HEK293 (cell line): Measurements from ENCODE around the gene PSMC5.

Experiments
- CTCF ChIP-seq: fragments of 450-650 bp; formaldehyde crosslinking; IDR thresholded peaks from 2 replicates; pipeline ENCODE4 v1.5.1; 2016; ENCODE audit warnings: missing biosample characterization, missing genetic modification characterization
- ZFP3 ChIP-seq: fragments of 450-650 bp; formaldehyde crosslinking; IDR thresholded peaks from 2 replicates; pipeline ENCODE4 v1.5.1; 2016; ENCODE audit warnings: low read depth, missing biosample characterization, missing genetic modification characterization
- ZNF274 ChIP-seq, 2 experiments: fragments of 200-500 bp in 1 of 2; fragments of 450-650 bp in 1 of 2; sonication (Bioruptor generic) in 1 of 2; formaldehyde crosslinking in 1 of 2; IDR thresholded peaks; 2 replicates each; pipeline versions ENCODE4 v1.5.1 to v1.6.1; 2014 to 2016; ENCODE audit warnings: borderline replicate concordance in 1 of 2, inconsistent platforms in 1 of 2, low read length in 1 of 2, missing biosample characterization in 1 of 2, missing genetic modification characterization in 1 of 2

DNA sequence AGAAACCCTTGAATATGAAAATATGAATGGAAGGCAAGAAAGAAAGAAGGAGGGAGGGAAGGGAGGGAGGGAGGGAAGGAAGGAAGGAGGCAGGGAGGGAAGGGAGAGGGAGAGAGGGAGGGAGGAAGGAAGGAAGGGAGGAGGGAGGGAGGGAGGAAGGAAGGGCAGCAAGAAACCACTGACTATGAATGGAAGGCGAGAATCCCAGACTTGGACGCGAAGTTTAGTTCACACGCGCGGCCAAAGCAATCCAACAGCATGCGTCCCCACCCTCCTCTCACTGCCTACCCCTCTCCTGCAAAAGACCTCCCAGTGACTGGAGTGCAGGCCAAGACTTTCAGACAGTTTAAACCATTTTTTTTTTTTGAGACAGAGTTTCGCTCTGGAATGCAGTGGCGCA is 23.2 kb downstream of the PSMC5 start:
- TF ChIP-seq CTCF (tag by site-specific recombination), result no peak
- no peak for TF ChIP-seq ZFP3 (tag by site-specific recombination)
- no peak for TF ChIP-seq ZNF274 (IDR thresholded peaks at IDR 0.05; ENCODE audit: low read length)
- TF ChIP-seq ZNF274 (tag by site-specific recombination; IDR thresholded peaks at IDR 0.05; ENCODE audit: borderline replicate concordance), result no peak
